PC-9 (cell line): ENCODE results near the gene GGPS1. TPM values are rescaled to one million over a fixed set of nuclear protein-coding genes. Genes with fewer than 3 reads are reported as not detected.
A peak's percentile ranks its signal among the peaks of the same experiment; 100 is the strongest.

ENCODE experiments used
- BruUV-seq: library from RNA; stranded (reverse); fragments of 400-500 nt; replicated peaks from 2 replicates; lab custom pipeline; 2021; lab: Mats Ljungman, UMichigan
- CTCF ChIA-PET: fragments of 300-600 bp; sonication (Branson Sonifier 250); formaldehyde crosslinking; loops from one replicate; lab custom pipeline; 2022; ENCODE audit warnings: antibody characterized with exemption; lab: Charles Lee
- POLR2A ChIA-PET: fragments of 300-600 bp; sonication (Branson Sonifier 250); formaldehyde crosslinking; loops from one replicate; lab custom pipeline; 2022; ENCODE audit warnings: antibody characterized with exemption; ENCODE audit not compliant: unreplicated experiment; lab: Charles Lee
- DNase-seq, 2 experiments: peaks; one replicate each; pipeline versions ENCODE4 v3.0.0 to v3.0.0-alpha.2; 2015 to 2022; ENCODE audit warnings: mixed read lengths in 1 of 2
- H2AFZ ChIP-seq: fragments of 200-600 bp; sonication (generic); 2 replicates; pipeline ENCODE4 v1.8.1; 2017; ENCODE audit warnings: antibody characterized with exemption
- H3F3A ChIP-seq: fragments of 200-600 bp; sonication (generic); 2 replicates; pipeline ENCODE4 v1.8.1; 2017; ENCODE audit warnings: antibody characterized with exemption, mild to moderate bottlenecking, low read depth; ENCODE audit not compliant: insufficient read depth
- H3K27ac ChIP-seq: fragments of 200-600 bp; sonication (generic); 2 replicates; pipeline ENCODE4 v1.6.1; 2016; ENCODE audit warnings: mixed run types
- H3K27me3 ChIP-seq: fragments of 200-600 bp; sonication (generic); 2 replicates; pipeline ENCODE4 v1.6.1; 2016; ENCODE audit warnings: low read depth, mixed run types; ENCODE audit not compliant: insufficient read depth
- H3K36me3 ChIP-seq: fragments of 200-600 bp; sonication (generic); 2 replicates; pipeline ENCODE4 v1.6.1; 2016; ENCODE audit warnings: low read depth, mixed run types
- H3K4me1 ChIP-seq: fragments of 200-600 bp; sonication (generic); replicated peaks from 2 replicates; pipeline ENCODE4 v1.6.1; 2016; ENCODE audit warnings: mixed run types; ENCODE audit not compliant: insufficient read depth
- H3K4me2 ChIP-seq: fragments of 200-600 bp; sonication (generic); 2 replicates; pipeline ENCODE4 v1.6.1; 2017; ENCODE audit warnings: mixed run types
- H3K4me3 ChIP-seq: fragments of 200-600 bp; sonication (generic); 2 replicates; pipeline ENCODE4 v1.6.1; 2016; ENCODE audit warnings: mixed run types
- H3K79me2 ChIP-seq: fragments of 200-600 bp; sonication (generic); 2 replicates; pipeline ENCODE4 v1.6.1; 2017; ENCODE audit warnings: low read depth, mixed run types
- H3K9me2 ChIP-seq: fragments of 200-600 bp; sonication (generic); 2 replicates; pipeline ENCODE4 v1.8.1; 2017; ENCODE audit warnings: mild to moderate bottlenecking; ENCODE audit not compliant: insufficient read depth
- H3K9me3 ChIP-seq: fragments of 200-600 bp; sonication (generic); 2 replicates; pipeline ENCODE4 v1.8.1; 2016; ENCODE audit warnings: low read depth; ENCODE audit not compliant: insufficient read depth
- H4K20me1 ChIP-seq: fragments of 200-600 bp; sonication (generic); 2 replicates; pipeline ENCODE4 v1.8.1; 2017; ENCODE audit not compliant: insufficient read depth
- EZH2 ChIP-seq: fragments of 200-600 bp; sonication (generic); IDR thresholded peaks from 2 replicates; pipeline ENCODE4 v1.8.0; 2017; ENCODE audit warnings: antibody characterized with exemption, low read depth
- intact Hi-C: fragments of 100-400 bp; cut with micrococcal nuclease; formaldehyde crosslinking; loops from one replicate; pipeline ENCODE4 v1.10.0; 2022; ENCODE audit not compliant: unreplicated experiment
- total RNA-seq: library from RNA; stranded (reverse); gene quantifications from 2 replicates; pipeline ENCODE4 v1.2.3, GENCODE V29; 2021
- TF ChIP-seq, protein P1 (sequence below): fragments of 200-600 bp; sonication (generic); conservative IDR thresholded peaks from 2 replicates; pipeline ENCODE4 v1.6.1; 2017; ENCODE audit warnings: mixed run types, antibody characterized with exemption, mild to moderate bottlenecking, moderate library complexity

The GGPS1 gene
- total RNA-seq, 1 experiment from 2014 or later: 61.7 TPM

DNA sequence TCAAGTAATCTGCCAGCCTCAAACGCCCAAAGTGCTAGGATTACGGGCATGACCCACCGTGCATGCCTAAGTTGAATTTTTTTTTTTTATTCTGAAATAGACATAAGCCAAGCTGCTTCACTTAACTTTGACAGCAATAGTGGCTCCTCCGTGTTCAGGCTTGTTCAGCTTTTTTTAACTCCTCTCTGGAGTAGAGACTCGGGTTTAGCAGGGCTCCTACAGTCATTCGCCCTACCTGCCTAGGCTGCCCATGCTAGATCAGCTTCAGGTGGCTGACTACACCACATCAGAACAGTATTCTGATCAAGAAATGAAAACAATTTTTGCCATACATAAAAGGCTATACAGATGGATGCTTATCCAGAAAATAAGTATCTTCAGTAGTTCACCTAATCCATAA, 15.1 kb upstream of the GGPS1 start:
- no peak overlapping the region for H3K4me2 ChIP-seq
- H3K4me3 ChIP-seq: no peak overlapping the region
- H3K79me2 ChIP-seq: peaks cover 82% of the 10 kb centered on the region
- H3K4me1 ChIP-seq: no peaks in the 10 kb centered on the region
- BruUV-seq: no TSS peak
- intact Hi-C loops: no loop called here
- no peaks in the 10 kb centered on the region for H3K9me2 ChIP-seq
- H2AFZ ChIP-seq: no peak overlapping the region
- ChIA-PET CTCF (no interaction called here), POLR2A (no interaction called here)
- H3K9me3 ChIP-seq: no peaks in the 10 kb centered on the region
- 0 out of 2 replicates have a peak, but pooled peaks cover 8% of the 10 kb centered on the region for H3F3A ChIP-seq
- H3K27ac ChIP-seq: no peak overlapping the region
- no peaks in the 10 kb centered on the region; the same call in 1 of the 2 replicates for H3K36me3 ChIP-seq
- peaks cover 49% of the 10 kb centered on the region for H4K20me1 ChIP-seq
- DNase-seq: no peak
- TF ChIP-seq, protein P1, sequence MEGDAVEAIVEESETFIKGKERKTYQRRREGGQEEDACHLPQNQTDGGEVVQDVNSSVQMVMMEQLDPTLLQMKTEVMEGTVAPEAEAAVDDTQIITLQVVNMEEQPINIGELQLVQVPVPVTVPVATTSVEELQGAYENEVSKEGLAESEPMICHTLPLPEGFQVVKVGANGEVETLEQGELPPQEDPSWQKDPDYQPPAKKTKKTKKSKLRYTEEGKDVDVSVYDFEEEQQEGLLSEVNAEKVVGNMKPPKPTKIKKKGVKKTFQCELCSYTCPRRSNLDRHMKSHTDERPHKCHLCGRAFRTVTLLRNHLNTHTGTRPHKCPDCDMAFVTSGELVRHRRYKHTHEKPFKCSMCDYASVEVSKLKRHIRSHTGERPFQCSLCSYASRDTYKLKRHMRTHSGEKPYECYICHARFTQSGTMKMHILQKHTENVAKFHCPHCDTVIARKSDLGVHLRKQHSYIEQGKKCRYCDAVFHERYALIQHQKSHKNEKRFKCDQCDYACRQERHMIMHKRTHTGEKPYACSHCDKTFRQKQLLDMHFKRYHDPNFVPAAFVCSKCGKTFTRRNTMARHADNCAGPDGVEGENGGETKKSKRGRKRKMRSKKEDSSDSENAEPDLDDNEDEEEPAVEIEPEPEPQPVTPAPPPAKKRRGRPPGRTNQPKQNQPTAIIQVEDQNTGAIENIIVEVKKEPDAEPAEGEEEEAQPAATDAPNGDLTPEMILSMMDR: no peak
- no peak for TF ChIP-seq EZH2
- H3K27me3 ChIP-seq: no peaks in the 10 kb centered on the region

DNA sequence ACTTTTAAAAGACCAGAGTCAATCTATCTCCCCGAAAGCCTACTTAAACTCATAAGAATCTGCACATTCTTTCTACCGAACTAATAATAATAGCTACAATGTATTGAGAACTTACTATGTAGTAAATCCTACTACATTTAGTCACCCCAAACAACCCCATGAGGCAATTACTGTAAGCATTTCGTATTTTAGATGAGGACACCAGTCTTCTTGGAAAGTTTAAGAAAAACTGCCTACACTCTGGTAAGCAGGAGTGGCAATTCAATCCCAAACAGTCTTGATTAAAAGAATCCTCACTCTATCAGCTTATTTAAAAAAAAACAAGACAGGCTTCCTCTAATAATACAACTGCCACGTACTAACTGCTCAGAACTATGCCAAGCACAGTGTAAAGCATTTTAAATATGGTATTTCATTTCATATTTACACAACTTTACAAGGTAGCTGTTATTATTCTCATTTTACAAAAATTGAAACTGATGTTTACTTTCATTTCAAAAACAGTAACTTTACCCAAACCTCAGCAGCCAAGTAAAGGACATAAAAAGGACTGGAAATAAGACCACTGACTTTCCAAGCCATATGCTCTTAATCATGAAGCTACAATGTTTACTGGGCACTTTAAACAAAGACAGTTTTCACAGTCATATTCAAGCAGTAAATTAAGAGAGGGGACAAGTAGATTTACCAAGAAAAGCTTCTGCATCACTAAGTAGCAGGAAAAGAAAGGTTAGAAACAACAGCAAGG, 14.3 kb upstream of the GGPS1 start:
- Histone ChIP-seq H3K4me1 (no peaks in the 10 kb centered on the region), H3K4me3 (no peak overlapping the region), H3K27ac (peak overlapping the region; percentile 39), H3F3A (peaks cover 12% of the 10 kb centered on the region; the same call in 1 of the 2 replicates), H2AFZ (no peak overlapping the region), H3K79me2 (peaks cover 88% of the 10 kb centered on the region), H3K9me3 (no peaks in the 10 kb centered on the region), H3K9me2 (no peaks in the 10 kb centered on the region), H4K20me1 (peaks cover 52% of the 10 kb centered on the region), H3K4me2 (no peak overlapping the region), H3K27me3 (no peaks in the 10 kb centered on the region), H3K36me3 (peaks cover 3% of the 10 kb centered on the region; the same call in 1 of the 2 replicates)
- intact Hi-C loops: no loop called here
- no peak for DNase-seq
- ChIA-PET POLR2A (interaction anchor here (0.7 kb wide), 1 partner anchor 88 kb away, joined by 3 read pairs; no protein-coding TSS in a partner anchor), CTCF (interaction anchor here (0.6 kb wide), 1 partner anchor 87 kb away, joined by 6 read pairs; no protein-coding TSS in a partner anchor)
- TF ChIP-seq, protein P1: no peak
- TF ChIP-seq EZH2: no peak
- no TSS peak for BruUV-seq

DNA sequence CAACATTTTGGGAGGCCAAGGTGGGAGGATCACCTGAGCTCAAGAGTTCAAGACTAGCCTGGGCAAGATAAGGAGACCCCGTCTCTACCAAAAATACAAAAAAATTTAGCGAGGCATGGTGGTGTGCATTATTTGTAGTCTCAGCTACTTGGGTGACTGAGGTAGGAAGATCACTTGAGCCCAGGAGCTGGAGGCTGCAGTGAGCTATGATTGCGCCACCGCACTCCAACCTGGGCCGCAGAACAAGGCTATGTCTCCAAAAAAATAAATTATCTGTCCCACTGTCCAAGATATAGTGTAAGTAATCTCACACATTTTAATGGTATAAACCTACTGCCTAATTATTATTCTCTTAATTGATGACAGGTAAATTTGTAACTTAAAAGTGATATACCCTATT, 13.2 kb upstream of the GGPS1 start:
- no peak overlapping the region for H3K4me3 ChIP-seq
- no peaks in the 10 kb centered on the region for H3K4me1 ChIP-seq
- no peaks in the 10 kb centered on the region for H3K9me2 ChIP-seq
- peaks cover 13% of the 10 kb centered on the region; the same call in 1 of the 2 replicates for H3F3A ChIP-seq
- intact Hi-C loops: no loop called here
- no peak overlapping the region for H2AFZ ChIP-seq
- H4K20me1 ChIP-seq: peaks cover 52% of the 10 kb centered on the region
- H3K27ac ChIP-seq: no peak overlapping the region
- H3K27me3 ChIP-seq: no peaks in the 10 kb centered on the region
- no peak overlapping the region for H3K4me2 ChIP-seq
- TF ChIP-seq EZH2: no peak
- TF ChIP-seq, protein P1: no peak
- CTCF ChIA-PET: no interaction called here
- peaks cover 8% of the 10 kb centered on the region; the same call in 1 of the 2 replicates for H3K36me3 ChIP-seq
- DNase-seq: no peak
- POLR2A ChIA-PET: no interaction called here
- H3K79me2 ChIP-seq: peaks cover 96% of the 10 kb centered on the region
- H3K9me3 ChIP-seq: no peaks in the 10 kb centered on the region
- BruUV-seq: no TSS peak
